Measurements from ENCODE around the gene BPIFB2. TPM values are rescaled to one million over a fixed set of nuclear protein-coding genes. Genes with fewer than 3 reads are reported as not detected.

The BPIFB2 gene
- polyA plus RNA-seq, 1 donor from 2014 or later, result not detected

- Histone ChIP-seq H4K20me1 (ENCODE audit: insufficient read depth) (no peaks in the 10 kb centered on the region), H3K79me2 (replicated peaks; ENCODE audit: insufficient read depth, low read length) (no peaks in the 10 kb centered on the region), H3K4me3 (ENCODE audit: low read length) (no peak overlapping the region), H3K36me3 (ENCODE audit: insufficient read depth, low read length) (no peaks in the 10 kb centered on the region), H3K9me3 (ENCODE audit: low read length) (peaks cover 3% of the 10 kb centered on the region), H3F3A (ENCODE audit: insufficient read depth, low read length, poor library complexity, severe bottlenecking) (no peaks in the 10 kb centered on the region), H3K27me3 (ENCODE audit: insufficient read depth, low read depth, low read length) (no peaks in the 10 kb centered on the region), H2AFZ (ENCODE audit: low read depth, low read length) (no peak overlapping the region), H3K9me2 (ENCODE audit: insufficient read depth, low read length) (no peaks in the 10 kb centered on the region), H3K27ac (ENCODE audit: low read length) (no peak overlapping the region), H3K9ac (ENCODE audit: low read length) (no peak overlapping the region), H3K4me2 (ENCODE audit: low read length) (no peak overlapping the region)
- TF ChIP-seq REST (IDR thresholded peaks at IDR 0.05; ENCODE audit: borderline replicate concordance), result no peak
- TF ChIP-seq SMC3 (conservative IDR thresholded peaks at IDR 0.05; ENCODE audit: poor library complexity), result no peak
- no peak for TF ChIP-seq CTCF (IDR thresholded peaks at IDR 0.05; ENCODE audit: poor library complexity, severe bottlenecking)
- no peak for TF ChIP-seq EP300 (conservative IDR thresholded peaks at IDR 0.05; ENCODE audit: poor library complexity, severe bottlenecking)
- TF ChIP-seq EZH2 (IDR thresholded peaks at IDR 0.05; ENCODE audit: borderline replicate concordance, insufficient read depth, low read length, poor library complexity, severe bottlenecking), result no peak
- no peak for TF ChIP-seq MXI1 (conservative IDR thresholded peaks at IDR 0.05; ENCODE audit: poor library complexity, severe bottlenecking)
- no peak for TF ChIP-seq RAD21 (conservative IDR thresholded peaks at IDR 0.05)
- TF ChIP-seq POLR2AphosphoS5 (IDR thresholded peaks at IDR 0.05), result no peak
- no peak for TF ChIP-seq TAF1 (IDR thresholded peaks at IDR 0.05; ENCODE audit: low read depth)
These were observed 5.3 kb upstream of the BPIFB2 start for GRCh38 chr20:33002087-33002808.

- Histone ChIP-seq H3K27me3 (ENCODE audit: insufficient read depth, low read depth, low read length) (no peaks in the 10 kb centered on the region), H3K9ac (ENCODE audit: low read length) (no peak within 1 kb of the TSS), H3K4me3 (ENCODE audit: low read length) (no peak within 1 kb of the TSS), H3K4me2 (ENCODE audit: low read length) (no peak within 1 kb of the TSS), H3K79me2 (replicated peaks; ENCODE audit: insufficient read depth, low read length) (no peaks in the 10 kb centered on the region), H4K20me1 (ENCODE audit: insufficient read depth) (no peaks in the 10 kb centered on the region), H3F3A (ENCODE audit: insufficient read depth, low read length, poor library complexity, severe bottlenecking) (no peaks in the 10 kb centered on the region), H2AFZ (ENCODE audit: low read depth, low read length) (no peak within 1 kb of the TSS), H3K9me2 (ENCODE audit: insufficient read depth, low read length) (no peaks in the 10 kb centered on the region), H3K36me3 (ENCODE audit: insufficient read depth, low read length) (no peaks in the 10 kb centered on the region), H3K27ac (ENCODE audit: low read length) (no peak within 1 kb of the TSS), H3K9me3 (ENCODE audit: low read length) (peaks cover 3% of the 10 kb centered on the region)
- TF ChIP-seq CTCF (IDR thresholded peaks at IDR 0.05; ENCODE audit: poor library complexity, severe bottlenecking) (no peak), EP300 (conservative IDR thresholded peaks at IDR 0.05; ENCODE audit: poor library complexity, severe bottlenecking) (no peak), TAF1 (IDR thresholded peaks at IDR 0.05; ENCODE audit: low read depth) (no peak), MXI1 (conservative IDR thresholded peaks at IDR 0.05; ENCODE audit: poor library complexity, severe bottlenecking) (no peak), EZH2 (IDR thresholded peaks at IDR 0.05; ENCODE audit: borderline replicate concordance, insufficient read depth, low read length, poor library complexity, severe bottlenecking) (no peak), REST (IDR thresholded peaks at IDR 0.05; ENCODE audit: borderline replicate concordance) (no peak), SMC3 (conservative IDR thresholded peaks at IDR 0.05; ENCODE audit: poor library complexity) (no peak), RAD21 (conservative IDR thresholded peaks at IDR 0.05) (no peak), POLR2AphosphoS5 (IDR thresholded peaks at IDR 0.05) (no peak)
These were observed 3.3 kb upstream of the BPIFB2 start, which contains the start of gene SUN5 for GRCh38 chr20:33004141-33004751. SUN5 (minus strand) TSS chr20:33004433; CDS start chr20:33004340, 93 bp downstream.

Data from neural cell (in vitro differentiated cells).